SU-DHL-6 (cell line): Measurements from ENCODE around the gene BCL10.

Experiments used
- H2AFZ ChIP-seq: fragments of 200-600 bp; sonication (generic); 2 replicates; pipeline ENCODE4 v1.6.1; 2014; ENCODE audit warnings: low read depth, mild to moderate bottlenecking, moderate library complexity, mixed read lengths, antibody characterized with exemption, low read length; ENCODE audit not compliant: severe bottlenecking
- H3F3A ChIP-seq: fragments of 200-600 bp; shearing (Covaris generic); 2 replicates; pipeline ENCODE4 v1.6.0; 2016; ENCODE audit warnings: antibody characterized with exemption, mild to moderate bottlenecking; ENCODE audit not compliant: insufficient read depth
- H3K27ac ChIP-seq: fragments of 200-600 bp; sonication (generic); 2 replicates; pipeline ENCODE4 v1.5.1; 2016; ENCODE audit warnings: low read depth, mild to moderate bottlenecking, low read length, moderate library complexity, mixed read lengths
- H3K27me3 ChIP-seq: fragments of 200-600 bp; sonication (generic), shearing (Covaris generic); 2 replicates; pipeline ENCODE4 v1.6.0; 2014; ENCODE audit warnings: mild to moderate bottlenecking, low read length
- H3K36me3 ChIP-seq: fragments of 200-600 bp; sonication (generic); 2 replicates; pipeline ENCODE4 v1.6.1; 2014; ENCODE audit warnings: mild to moderate bottlenecking, low read length, mixed read lengths
- H3K4me2 ChIP-seq: fragments of 300-600, 200-600 bp; shearing (Covaris generic), sonication (generic); 2 replicates; pipeline ENCODE4 v1.6.0; 2014; ENCODE audit warnings: low read length, low read depth, mild to moderate bottlenecking; ENCODE audit not compliant: poor library complexity, severe bottlenecking
- H3K4me3 ChIP-seq: fragments of 200-600 bp; sonication (generic); 2 replicates; pipeline ENCODE4 v1.5.1; 2014; ENCODE audit warnings: antibody characterized with exemption, low read length, mild to moderate bottlenecking, mixed read lengths; ENCODE audit not compliant: insufficient read depth, poor library complexity, severe bottlenecking
- H3K79me2 ChIP-seq: fragments of 200-600 bp; sonication (generic); 2 replicates; pipeline ENCODE4 v1.6.1; 2014; ENCODE audit warnings: mild to moderate bottlenecking, low read length, moderate library complexity; ENCODE audit not compliant: insufficient read depth
- H3K9ac ChIP-seq: fragments of 200-600 bp; sonication (generic); 2 replicates; pipeline ENCODE4 v1.7.0; 2014; ENCODE audit warnings: mild to moderate bottlenecking, low read length
- H3K9me2 ChIP-seq: fragments of 200-600 bp; sonication (generic); replicated peaks from 2 replicates; pipeline ENCODE4 v1.6.1; 2014; ENCODE audit warnings: low read length; ENCODE audit not compliant: insufficient read depth
- H3K9me3 ChIP-seq: fragments of 200-600 bp; sonication (generic); 2 replicates; pipeline ENCODE4 v1.6.1; 2014; ENCODE audit warnings: low read length, mixed read lengths; ENCODE audit not compliant: insufficient read depth
- H4K20me1 ChIP-seq: fragments of 200-600 bp; sonication (generic); 2 replicates; pipeline ENCODE4 v1.6.1; 2014; ENCODE audit warnings: low read depth, mild to moderate bottlenecking, antibody characterized with exemption, low read length, moderate library complexity, mixed read lengths
- CTCF ChIP-seq: fragments of 200-600 bp; sonication (generic); IDR thresholded peaks from one replicate; pipeline ENCODE4 v1.5.1; 2017; ENCODE audit warnings: antibody characterized with exemption, mild to moderate bottlenecking, low read length, moderate library complexity; ENCODE audit not compliant: insufficient read depth, poor library complexity, severe bottlenecking
- EZH2phosphoT487 ChIP-seq: fragments of 200-600 bp; sonication (generic), shearing (Covaris generic); conservative IDR thresholded peaks from 2 replicates; pipeline ENCODE4 v1.6.1; 2018; ENCODE audit warnings: mild to moderate bottlenecking, antibody characterized with exemption, low read length, moderate library complexity, mixed read lengths

The BCL10 gene

GRCh38 chr1:85223334-85223733 lies 53.1 kb downstream of the BCL10 start:
- Histone ChIP-seq H2AFZ (no peak overlapping the region), H3K9me2 (no peaks in the 10 kb centered on the region), H3K79me2 (no peaks in the 10 kb centered on the region), H4K20me1 (no peaks in the 10 kb centered on the region), H3K4me2 (no peak overlapping the region), H3K4me3 (no peak overlapping the region), H3K9me3 (no peaks in the 10 kb centered on the region), H3K27ac (no peak overlapping the region), H3K36me3 (no peaks in the 10 kb centered on the region), H3F3A (no peaks in the 10 kb centered on the region), H3K9ac (no peak overlapping the region), H3K27me3 (no peaks in the 10 kb centered on the region)
- TF ChIP-seq EZH2phosphoT487 = no peak
- no peak for TF ChIP-seq CTCF

- Histone ChIP-seq H3K79me2 (no peaks in the 10 kb centered on the region), H3K9ac (no peak overlapping the region), H3K27me3 (no peaks in the 10 kb centered on the region), H3K9me2 (no peaks in the 10 kb centered on the region), H3K4me2 (no peak overlapping the region), H3K4me3 (no peak overlapping the region), H3K27ac (no peak overlapping the region), H3K36me3 (no peaks in the 10 kb centered on the region), H4K20me1 (no peaks in the 10 kb centered on the region), H2AFZ (no peak overlapping the region), H3F3A (no peaks in the 10 kb centered on the region), H3K9me3 (no peaks in the 10 kb centered on the region)
- TF ChIP-seq CTCF = no peak
- no peak for TF ChIP-seq EZH2phosphoT487
Measured at GRCh38 chr1:85220756-85221201, 55.7 kb downstream of the BCL10 start.

DNA sequence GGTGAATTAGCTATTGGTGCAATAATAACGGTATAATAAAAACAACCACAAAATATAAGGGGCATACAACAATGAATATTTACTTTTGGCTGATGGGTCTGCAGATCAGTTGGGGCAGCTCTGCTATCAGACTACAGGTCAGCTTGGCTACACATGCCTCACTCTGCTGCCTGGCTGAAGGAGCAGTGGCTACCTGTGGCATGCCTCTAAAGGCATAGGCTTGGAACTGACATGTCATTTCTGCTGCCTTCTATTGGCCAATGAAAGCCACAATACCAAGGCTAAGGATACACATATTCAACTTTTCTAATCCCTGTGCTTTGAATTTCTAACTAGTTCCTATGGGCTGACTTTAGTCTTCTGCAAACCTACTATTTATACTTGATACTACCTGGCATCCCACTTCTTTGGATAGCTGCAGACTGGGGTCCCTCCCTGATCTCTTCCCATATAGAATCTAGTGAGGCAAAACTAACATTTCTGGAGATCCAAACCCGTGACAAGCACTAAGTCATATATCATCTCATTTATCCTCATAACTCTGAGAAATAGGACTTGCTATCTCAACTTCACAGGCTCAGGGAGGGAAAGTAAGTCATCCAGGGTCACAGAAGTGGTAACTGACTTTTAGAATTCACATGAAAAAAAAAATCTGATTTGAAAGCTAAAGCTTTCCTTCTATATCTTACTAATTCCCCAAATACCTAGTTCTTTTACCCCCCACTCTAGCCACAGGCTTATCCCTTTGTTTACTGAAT lies 56.4 kb downstream of the BCL10 start:
- Histone ChIP-seq H3K79me2 (no peaks in the 10 kb centered on the region), H3K9ac (no peak overlapping the region)

More for the DNA sequence above, 56.4 kb downstream of the BCL10 start:
- H3K4me2 ChIP-seq = no peak overlapping the region
- no peaks in the 10 kb centered on the region for H3K27me3 ChIP-seq
- H3K9me3 ChIP-seq = no peaks in the 10 kb centered on the region
- no peaks in the 10 kb centered on the region for H3K36me3 ChIP-seq
- no peak overlapping the region for H3K27ac ChIP-seq
- H4K20me1 ChIP-seq = no peaks in the 10 kb centered on the region
- H3K4me3 ChIP-seq = no peak overlapping the region
- no peaks in the 10 kb centered on the region for H3F3A ChIP-seq
- H2AFZ ChIP-seq = no peak overlapping the region
- no peak for TF ChIP-seq CTCF
- no peak for TF ChIP-seq EZH2phosphoT487
- no peaks in the 10 kb centered on the region for H3K9me2 ChIP-seq
